H1 (cell line): ENCODE data around the gene CDH1. TPM values are rescaled to one million over a fixed set of nuclear protein-coding genes. Genes with fewer than 3 reads are reported as not detected.

Experiments
- CTCF ChIA-PET: fragments of 300-600 bp; sonication (Branson Sonifier 250); formaldehyde crosslinking; loops from one replicate; lab custom pipeline; 2021; ENCODE audit not compliant: partially characterized antibody; lab: Charles Lee
- POLR2A ChIA-PET: fragments of 300-600 bp; sonication (Branson Sonifier 250); formaldehyde crosslinking; loops from one replicate; lab custom pipeline; 2021; ENCODE audit warnings: inconsistent platforms; ENCODE audit not compliant: partially characterized antibody; lab: Charles Lee
- DNase-seq, 2 experiments: peaks; one replicate each; pipeline versions ENCODE4 v3.0.0 to v3.0.0-alpha.2; 2010 to 2022; ENCODE audit warnings: low spot score in 2 of 2, low read depth in 1 of 2, mixed read lengths in 1 of 2
- FAIRE-seq: peaks from 2 replicates; lab custom pipeline; 2011; peaks lifted over from hg19 to GRCh38; lab: Jason Lieb, UNC
- H2AFZ ChIP-seq: 2 replicates; pipeline ENCODE4 v1.8.1; 2012; ENCODE audit warnings: low read length, inconsistent platforms
- H2AK5ac ChIP-seq: 2 replicates; pipeline ENCODE4 v1.6.1; 2013; ENCODE audit warnings: low read depth, low read length
- H2BK120ac ChIP-seq: replicated peaks from 2 replicates; pipeline ENCODE3; 2013; ENCODE audit warnings: low read depth, low read length, inconsistent platforms
- H2BK12ac ChIP-seq: 2 replicates; pipeline ENCODE4 v1.6.1; 2013; ENCODE audit warnings: low read depth, low read length
- H2BK15ac ChIP-seq: 2 replicates; pipeline ENCODE4 v1.6.1; 2013; ENCODE audit warnings: low read length
- H2BK20ac ChIP-seq: 2 replicates; pipeline ENCODE4 v1.6.1; 2013; ENCODE audit warnings: low read length
- H2BK5ac ChIP-seq: 2 replicates; pipeline ENCODE4 v1.6.1; 2013; ENCODE audit warnings: low read depth, low read length
- H3K14ac ChIP-seq: 2 replicates; pipeline ENCODE4 v1.6.1; 2013; ENCODE audit warnings: inconsistent platforms; ENCODE audit not compliant: insufficient read length
- H3K18ac ChIP-seq: 2 replicates; pipeline ENCODE4 v1.6.1; 2013; ENCODE audit warnings: low read length; ENCODE audit errors: extremely low read depth
- H3K23ac ChIP-seq: 2 replicates; pipeline ENCODE4 v1.6.1; 2013; ENCODE audit warnings: inconsistent platforms; ENCODE audit not compliant: insufficient read length
- H3K23me2 ChIP-seq: 2 replicates; pipeline ENCODE4 v1.6.1; 2013; ENCODE audit warnings: low read depth, low read length
- H3K27ac ChIP-seq: 2 replicates; pipeline ENCODE4 v1.6.1; 2011; ENCODE audit warnings: low read depth, low read length, inconsistent platforms
- H3K27me3 ChIP-seq, 4 experiments: replicated peaks in 1 of 4; 1 replicate in 1 of 4; 2 replicates in 3 of 4; pipeline versions ENCODE4 v1.6.1 to v1.8.1; 2011 to 2013; ENCODE audit warnings: low read length in 3 of 4, mild to moderate bottlenecking in 3 of 4, inconsistent platforms in 2 of 4, mixed read lengths in 2 of 4, moderate library complexity in 1 of 4; ENCODE audit not compliant: control insufficient read depth in 3 of 4, insufficient read depth in 3 of 4; ENCODE audit errors: extremely low read depth in 1 of 4
- H3K36me3 ChIP-seq, 4 experiments: 2 replicates each; pipeline versions ENCODE4 v1.6.1 to v1.8.1; 2011 to 2013; ENCODE audit warnings: mild to moderate bottlenecking in 4 of 4, low read length in 3 of 4, moderate library complexity in 2 of 4, control low read depth in 1 of 4, inconsistent platforms in 1 of 4; ENCODE audit not compliant: insufficient read depth in 4 of 4, control insufficient read depth in 2 of 4
- H3K4ac ChIP-seq: replicated peaks from 2 replicates; pipeline ENCODE3; 2013; ENCODE audit warnings: low read length, low read depth, mixed read lengths, inconsistent platforms; ENCODE audit not compliant: insufficient read length
- H3K4me1 ChIP-seq, 4 experiments: replicated peaks in 1 of 4; 1 replicate in 1 of 4; 2 replicates in 3 of 4; pipeline versions ENCODE4 v1.6.1 to v1.8.1; 2011 to 2013; ENCODE audit warnings: low read length in 3 of 4, inconsistent platforms in 2 of 4, mixed read lengths in 1 of 4; ENCODE audit not compliant: insufficient read depth in 4 of 4, control insufficient read depth in 3 of 4
- H3K4me2 ChIP-seq, 2 experiments: 2 replicates each; pipeline versions ENCODE4 v1.6.1 to v1.8.1; 2011 to 2013; ENCODE audit warnings: low read depth in 2 of 2, low read length in 2 of 2, control low read depth in 1 of 2, inconsistent platforms in 1 of 2, mild to moderate bottlenecking in 1 of 2; ENCODE audit not compliant: insufficient read depth in 1 of 2
- H3K4me3 ChIP-seq, 4 experiments: fragments of 200-600, 300-600 bp in 1 of 4; sonication (generic), shearing (Covaris generic), sonication (Bioruptor Twin) in 1 of 4; 2 replicates each; pipeline versions ENCODE4 v1.5.1 to v1.8.1; 2011 to 2016; ENCODE audit warnings: low read length in 4 of 4, low read depth in 3 of 4, control low read depth in 2 of 4, inconsistent platforms in 2 of 4, mild to moderate bottlenecking in 2 of 4, mixed read lengths in 1 of 4, moderate library complexity in 1 of 4; ENCODE audit not compliant: insufficient read depth in 2 of 4; ENCODE audit errors: extremely low read depth in 1 of 4
- H3K56ac ChIP-seq: replicated peaks from 2 replicates; pipeline ENCODE3; 2013; ENCODE audit warnings: low read depth, mild to moderate bottlenecking, mixed read lengths, low read length, inconsistent platforms; ENCODE audit not compliant: insufficient read length
- H3K79me1 ChIP-seq: 2 replicates; pipeline ENCODE4 v1.6.1; 2013; ENCODE audit warnings: low read depth, low read length, control low read depth
- H3K79me2 ChIP-seq, 2 experiments: 2 replicates each; pipeline versions ENCODE4 v1.6.1 to v1.8.1; 2012 to 2013; ENCODE audit warnings: low read length in 2 of 2, mild to moderate bottlenecking in 2 of 2, inconsistent platforms in 1 of 2; ENCODE audit not compliant: insufficient read depth in 2 of 2, control insufficient read depth in 1 of 2
- H3K9ac ChIP-seq, 4 experiments: replicated peaks in 1 of 4; 1 replicate in 1 of 4; 2 replicates in 3 of 4; pipeline versions ENCODE4 v1.6.1 to v1.8.1; 2011 to 2013; ENCODE audit warnings: low read depth in 3 of 4, low read length in 3 of 4, control low read depth in 2 of 4, mild to moderate bottlenecking in 2 of 4, moderate library complexity in 2 of 4, inconsistent platforms in 1 of 4; ENCODE audit errors: extremely low read depth in 1 of 4
- H3K9me3 ChIP-seq, 2 experiments: 2 replicates each; pipeline versions ENCODE4 v1.6.1 to v1.8.1; 2012 to 2013; ENCODE audit warnings: mild to moderate bottlenecking in 2 of 2, moderate library complexity in 2 of 2, control low read depth in 1 of 2, inconsistent platforms in 1 of 2, low read depth in 1 of 2, low read length in 1 of 2, mixed read lengths in 1 of 2; ENCODE audit not compliant: insufficient read depth in 2 of 2
- H4K20me1 ChIP-seq, 2 experiments: replicated peaks in 1 of 2; 2 replicates each; pipeline versions ENCODE3 to v1.8.1; 2011 to 2013; ENCODE audit warnings: inconsistent platforms in 2 of 2, low read length in 2 of 2, mild to moderate bottlenecking in 1 of 2; ENCODE audit not compliant: insufficient read depth in 2 of 2, control insufficient read depth in 1 of 2
- H4K5ac ChIP-seq: 2 replicates; pipeline ENCODE4 v1.6.1; 2013; ENCODE audit warnings: low read length, low read depth, mixed read lengths, inconsistent platforms; ENCODE audit not compliant: insufficient read length
- H4K8ac ChIP-seq: 2 replicates; pipeline ENCODE4 v1.8.0; 2013; ENCODE audit warnings: mild to moderate bottlenecking, moderate library complexity, low read length, inconsistent platforms; ENCODE audit not compliant: insufficient read depth; ENCODE audit errors: extremely low read depth
- H4K91ac ChIP-seq: replicated peaks from 2 replicates; pipeline ENCODE3; 2013; ENCODE audit warnings: low read length, mixed read lengths, inconsistent platforms; ENCODE audit not compliant: insufficient read length
- CHD1 ChIP-seq: IDR thresholded peaks from 2 replicates; pipeline ENCODE4 v1.6.1; 2012; ENCODE audit warnings: low read depth, low read length, improper control_type of control experiment
- CREB1 ChIP-seq: IDR thresholded peaks from 2 replicates; pipeline ENCODE4 v1.6.1; 2012; ENCODE audit warnings: inconsistent platforms
- EGR1 ChIP-seq: IDR thresholded peaks from 2 replicates; pipeline ENCODE4 v1.6.1; 2011; ENCODE audit warnings: low read depth, low read length, borderline replicate concordance
- NANOG ChIP-seq: IDR thresholded peaks from 2 replicates; pipeline ENCODE4 v1.6.1; 2011; ENCODE audit warnings: low read length, low read depth, mild to moderate bottlenecking, inconsistent platforms; ENCODE audit not compliant: insufficient read depth, poor library complexity, severe bottlenecking
- PHF8 ChIP-seq: fragments of 200-600 bp; sonication (generic); conservative IDR thresholded peaks from 2 replicates; pipeline ENCODE4 v1.7.1; 2012; ENCODE audit warnings: low read depth, mild to moderate bottlenecking, inconsistent platforms, low read length, moderate library complexity
- POLR2AphosphoS5 ChIP-seq: IDR thresholded peaks from 2 replicates; pipeline ENCODE4 v1.6.1; 2011; ENCODE audit warnings: low read depth, low read length
- RFX5 ChIP-seq: IDR thresholded peaks from 2 replicates; pipeline ENCODE4 v1.6.1; 2011; ENCODE audit warnings: low read depth, low read length, improper control_type of control experiment, borderline replicate concordance
- TAF7 ChIP-seq: optimal IDR thresholded peaks from 2 replicates; pipeline ENCODE3; 2011; ENCODE audit warnings: low read depth, mild to moderate bottlenecking, inconsistent platforms, low read length, moderate library complexity, borderline replicate concordance
- TBP ChIP-seq: IDR thresholded peaks from 2 replicates; pipeline ENCODE4 v1.6.1; 2011; ENCODE audit warnings: low read depth, low read length, improper control_type of control experiment
- WGBS, 2 experiments: shearing (Covaris generic) in 1 of 2; methylation state at CpG; one replicate each; pipeline versions ENCODE4 v1.1.6 to v1.1.7; 2013 to 2015; ENCODE audit warnings: low lambda C conversion rate in 2 of 2, mixed read lengths in 2 of 2, inconsistent platforms in 1 of 2, low coverage in 1 of 2, missing lambda C conversion rate in 1 of 2; ENCODE audit not compliant: insufficient replicate concordance in 2 of 2, insufficient coverage in 1 of 2, insufficient read length in 1 of 2; ENCODE audit errors: extremely low coverage in 1 of 2, missing lambda C conversion rate in 1 of 2; 5-methylcytosine and 5-hydroxymethylcytosine counted together
- long read RNA-seq, 2 experiments: library from RNA in 1 of 2; library from capped mRNA in 1 of 2; stranded (forward); transcript quantifications; one replicate each; pipeline ENCODE4 v2.0.0, GENCODE V29; 2021; ENCODE audit warnings: inconsistent platforms in 1 of 2
- polyA minus RNA-seq, 3 experiments: library from RNA; depleted of rRNA, polyadenylated mRNA; stranded (reverse); fragments of >200 nt; gene quantifications; 1 replicate in 2 of 3; 2 replicates in 1 of 3; pipeline ENCODE4 v1.2.3, GENCODE V29; 2011
- polyA plus RNA-seq, 7 experiments: library from polyadenylated mRNA; depleted of rRNA in 3 of 7; stranded (reverse) in 5 of 7; unstranded in 2 of 7; fragments of >200 nt in 5 of 7; fragments of 200-250 nt in 2 of 7; gene quantifications; 1 replicate in 5 of 7; 2 replicates in 1 of 7; 4 replicates in 1 of 7; pipeline versions ENCODE4 v1.2.1 to v1.2.3, GENCODE V29; 2011 to 2013; ENCODE audit warnings: missing spikeins in 2 of 7, mixed read lengths in 2 of 7
- total RNA-seq: library from RNA; stranded (reverse); fragmentation: NEBNext Ultra II Directional; extraction: Animal tissue kit (Norgen Biotek cat#: 25700); gene quantifications from 2 replicates; pipeline ENCODE4 v1.2.1, GENCODE V29; 2021

Gene CDH1
- total RNA-seq (265 and 319 TPM in 2 replicates), polyA plus RNA-seq (2011; rRNA removed) (119 and 133 TPM in 2 replicates), polyA minus RNA-seq (2011; rRNA and poly(A)+ RNA removed) (304 and 433 TPM in 2 replicates)
- 140 TPM for polyA plus RNA-seq (2011; cell fraction: cytosol; rRNA removed)
- 186 TPM for polyA plus RNA-seq (2011; cell fraction: nucleus; rRNA removed)
- polyA plus RNA-seq (2012, experiment 1 of 2): 164 to 357 TPM (median 291 TPM) in 4 replicates
- 25.7 TPM for polyA plus RNA-seq (2012, experiment 2 of 2)
- polyA plus RNA-seq (2013, experiment 1 of 2): 267 TPM
- 227 TPM for polyA plus RNA-seq (2013, experiment 2 of 2)
- 438 TPM for polyA minus RNA-seq (2011; cell fraction: cytosol; rRNA and poly(A)+ RNA removed)
- 171 TPM for polyA minus RNA-seq (2011; cell fraction: nucleus; rRNA and poly(A)+ RNA removed)
- long read RNA-seq, experiment 1, full-length matches to known transcripts: 13 of 109 reads
- long read RNA-seq, experiment 1, partial matches to known transcripts: 90 of 109 reads
- long read RNA-seq, experiment 1, other reads (novel, unspliced or antisense): 6 of 109 reads
- long read RNA-seq, experiment 2, partial matches to known transcripts: 4 of 9 reads
- long read RNA-seq, experiment 2, other reads (novel, unspliced or antisense): 5 of 9 reads

- DNase-seq: peak; percentile 86 to 97
- FAIRE-seq: no peak
- H3K23me2 ChIP-seq: peaks cover 8% of the 10 kb centered on the region; the same call in 1 of the 2 replicates
- no peaks in the 10 kb centered on the region for H3K27me3 ChIP-seq
- H4K20me1 ChIP-seq: peaks cover 3 to 8% of the 10 kb centered on the region in 2 experiments
- peak within 1 kb of the TSS; percentile 90 for H3K4ac ChIP-seq
- peak within 1 kb of the TSS; percentile 90 for H3K18ac ChIP-seq
- H3K4me2 ChIP-seq: peak within 1 kb of the TSS; percentile 85 to 86
- peak within 1 kb of the TSS; percentile 96; the same call in 1 of the 2 replicates for H4K8ac ChIP-seq
- peak within 1 kb of the TSS; percentile 80 for H2BK5ac ChIP-seq
- H3K9ac ChIP-seq: peak within 1 kb of the TSS; percentile 79 to 96 (median 86)
- H3K36me3 ChIP-seq: peaks cover 0 to 21% (median 0%) of the 10 kb centered on the region in 4 experiments; a peak in 4 of 8 replicates
- H3K14ac ChIP-seq: peak within 1 kb of the TSS; percentile 8
- peak within 1 kb of the TSS; percentile 80 for H4K91ac ChIP-seq
- peak within 1 kb of the TSS; percentile 50 for H3K27ac ChIP-seq
- H2BK15ac ChIP-seq: no peak within 1 kb of the TSS
- 3% methylated on average over 43 of the region's 63 CpGs; no CpG with 5 or more reads in 1 of the 2 experiments for WGBS, 2 experiments
- H3K56ac ChIP-seq: peak within 1 kb of the TSS; percentile 52
- CTCF ChIA-PET: interaction anchor here (0.6 to 2.3 kb wide), 12 partner anchors 9 to 1349 kb away, joined by 3 to 9 read pairs (median 4); no protein-coding TSS in a partner anchor
- H2BK20ac ChIP-seq: no peak within 1 kb of the TSS
- peaks cover 0 to 46% of the 10 kb centered on the region in 2 experiments; a peak in 2 of 4 replicates for H3K79me2 ChIP-seq
- H2AK5ac ChIP-seq: no peak within 1 kb of the TSS
- peak within 1 kb of the TSS; percentile 77 for H2BK12ac ChIP-seq
- no peak within 1 kb of the TSS for H3K23ac ChIP-seq
- POLR2A ChIA-PET: interaction anchor here (0.6 to 4.7 kb wide), 22 partner anchors 9 to 101 kb away, joined by 3 to 65 read pairs (median 4); no protein-coding TSS in a partner anchor
- peaks cover 4% of the 10 kb centered on the region; the same call in 1 of the 2 replicates for H3K79me1 ChIP-seq
- H2AFZ ChIP-seq: no peak within 1 kb of the TSS
- H3K4me3 ChIP-seq: peak within 1 kb of the TSS; percentile 60 to 90 (median 84)
- no peak within 1 kb of the TSS for H2BK120ac ChIP-seq
- peaks cover 0 to 7% (median 2%) of the 10 kb centered on the region in 4 experiments; a peak in 3 of 7 replicates for H3K4me1 ChIP-seq
- H4K5ac ChIP-seq: peak within 1 kb of the TSS; percentile 70
- H3K9me3 ChIP-seq: no peaks in the 10 kb centered on the region
- TF ChIP-seq CREB1: peak; percentile 38
- TF ChIP-seq NANOG: no peak
- TF ChIP-seq TBP: peak; percentile 98
- TF ChIP-seq PHF8: peak; percentile 89
- 0 out of 2 replicates have a peak, but pooled peaks have one; percentile 30 for TF ChIP-seq CHD1
- TF ChIP-seq TAF7: peak; percentile 97
- no peak for TF ChIP-seq RFX5
- peak; percentile 99 for TF ChIP-seq POLR2AphosphoS5
- TF ChIP-seq EGR1: no peak; the same call in 1 of the 2 replicates
Observed at GRCh38 chr16:68737046-68737729, at the start of gene CDH1. Gene CDH1 (plus strand): TSS chr16:68737292. CDS start chr16:68737416, 124 bp downstream.
